H1 (cell line): Measurements from ENCODE around the gene RICTOR. TPM values are rescaled to one million over a fixed set of nuclear protein-coding genes. Genes with fewer than 3 reads are reported as not detected.

ENCODE experiments used
- CTCF ChIA-PET: fragments of 300-600 bp; sonication (Branson Sonifier 250); formaldehyde crosslinking; loops from one replicate; lab custom pipeline; 2021; ENCODE audit not compliant: partially characterized antibody; lab: Charles Lee
- POLR2A ChIA-PET: fragments of 300-600 bp; sonication (Branson Sonifier 250); formaldehyde crosslinking; loops from one replicate; lab custom pipeline; 2021; ENCODE audit warnings: inconsistent platforms; ENCODE audit not compliant: partially characterized antibody; lab: Charles Lee
- DNase-seq, 2 experiments: peaks; one replicate each; pipeline versions ENCODE4 v3.0.0 to v3.0.0-alpha.2; 2010 to 2022; ENCODE audit warnings: low spot score in 2 of 2, low read depth in 1 of 2, mixed read lengths in 1 of 2
- FAIRE-seq: peaks from 2 replicates; lab custom pipeline; 2011; peaks lifted over from hg19 to GRCh38; lab: Jason Lieb, UNC
- H2AFZ ChIP-seq: 2 replicates; pipeline ENCODE4 v1.8.1; 2012; ENCODE audit warnings: low read length, inconsistent platforms
- H2AK5ac ChIP-seq: 2 replicates; pipeline ENCODE4 v1.6.1; 2013; ENCODE audit warnings: low read depth, low read length
- H2BK120ac ChIP-seq: replicated peaks from 2 replicates; pipeline ENCODE3; 2013; ENCODE audit warnings: low read depth, low read length, inconsistent platforms
- H2BK12ac ChIP-seq: 2 replicates; pipeline ENCODE4 v1.6.1; 2013; ENCODE audit warnings: low read depth, low read length
- H2BK15ac ChIP-seq: 2 replicates; pipeline ENCODE4 v1.6.1; 2013; ENCODE audit warnings: low read length
- H2BK20ac ChIP-seq: 2 replicates; pipeline ENCODE4 v1.6.1; 2013; ENCODE audit warnings: low read length
- H2BK5ac ChIP-seq: 2 replicates; pipeline ENCODE4 v1.6.1; 2013; ENCODE audit warnings: low read depth, low read length
- H3K14ac ChIP-seq: 2 replicates; pipeline ENCODE4 v1.6.1; 2013; ENCODE audit warnings: inconsistent platforms; ENCODE audit not compliant: insufficient read length
- H3K18ac ChIP-seq: 2 replicates; pipeline ENCODE4 v1.6.1; 2013; ENCODE audit warnings: low read length; ENCODE audit errors: extremely low read depth
- H3K23ac ChIP-seq: 2 replicates; pipeline ENCODE4 v1.6.1; 2013; ENCODE audit warnings: inconsistent platforms; ENCODE audit not compliant: insufficient read length
- H3K23me2 ChIP-seq: 2 replicates; pipeline ENCODE4 v1.6.1; 2013; ENCODE audit warnings: low read depth, low read length
- H3K27ac ChIP-seq: 2 replicates; pipeline ENCODE4 v1.6.1; 2011; ENCODE audit warnings: low read depth, low read length, inconsistent platforms
- H3K27me3 ChIP-seq, 4 experiments: replicated peaks in 1 of 4; 1 replicate in 1 of 4; 2 replicates in 3 of 4; pipeline versions ENCODE4 v1.6.1 to v1.8.1; 2011 to 2013; ENCODE audit warnings: low read length in 3 of 4, mild to moderate bottlenecking in 3 of 4, inconsistent platforms in 2 of 4, mixed read lengths in 2 of 4, moderate library complexity in 1 of 4; ENCODE audit not compliant: control insufficient read depth in 3 of 4, insufficient read depth in 3 of 4; ENCODE audit errors: extremely low read depth in 1 of 4
- H3K36me3 ChIP-seq, 4 experiments: 2 replicates each; pipeline versions ENCODE4 v1.6.1 to v1.8.1; 2011 to 2013; ENCODE audit warnings: mild to moderate bottlenecking in 4 of 4, low read length in 3 of 4, moderate library complexity in 2 of 4, control low read depth in 1 of 4, inconsistent platforms in 1 of 4; ENCODE audit not compliant: insufficient read depth in 4 of 4, control insufficient read depth in 2 of 4
- H3K4ac ChIP-seq: replicated peaks from 2 replicates; pipeline ENCODE3; 2013; ENCODE audit warnings: low read length, low read depth, mixed read lengths, inconsistent platforms; ENCODE audit not compliant: insufficient read length
- H3K4me1 ChIP-seq, 4 experiments: replicated peaks in 1 of 4; 1 replicate in 1 of 4; 2 replicates in 3 of 4; pipeline versions ENCODE4 v1.6.1 to v1.8.1; 2011 to 2013; ENCODE audit warnings: low read length in 3 of 4, inconsistent platforms in 2 of 4, mixed read lengths in 1 of 4; ENCODE audit not compliant: insufficient read depth in 4 of 4, control insufficient read depth in 3 of 4
- H3K4me2 ChIP-seq, 2 experiments: 2 replicates each; pipeline versions ENCODE4 v1.6.1 to v1.8.1; 2011 to 2013; ENCODE audit warnings: low read depth in 2 of 2, low read length in 2 of 2, control low read depth in 1 of 2, inconsistent platforms in 1 of 2, mild to moderate bottlenecking in 1 of 2; ENCODE audit not compliant: insufficient read depth in 1 of 2
- H3K4me3 ChIP-seq, 4 experiments: fragments of 200-600, 300-600 bp in 1 of 4; sonication (generic), shearing (Covaris generic), sonication (Bioruptor Twin) in 1 of 4; 2 replicates each; pipeline versions ENCODE4 v1.5.1 to v1.8.1; 2011 to 2016; ENCODE audit warnings: low read length in 4 of 4, low read depth in 3 of 4, control low read depth in 2 of 4, inconsistent platforms in 2 of 4, mild to moderate bottlenecking in 2 of 4, mixed read lengths in 1 of 4, moderate library complexity in 1 of 4; ENCODE audit not compliant: insufficient read depth in 2 of 4; ENCODE audit errors: extremely low read depth in 1 of 4
- H3K56ac ChIP-seq: replicated peaks from 2 replicates; pipeline ENCODE3; 2013; ENCODE audit warnings: low read depth, mild to moderate bottlenecking, mixed read lengths, low read length, inconsistent platforms; ENCODE audit not compliant: insufficient read length
- H3K79me1 ChIP-seq: 2 replicates; pipeline ENCODE4 v1.6.1; 2013; ENCODE audit warnings: low read depth, low read length, control low read depth
- H3K79me2 ChIP-seq, 2 experiments: 2 replicates each; pipeline versions ENCODE4 v1.6.1 to v1.8.1; 2012 to 2013; ENCODE audit warnings: low read length in 2 of 2, mild to moderate bottlenecking in 2 of 2, inconsistent platforms in 1 of 2; ENCODE audit not compliant: insufficient read depth in 2 of 2, control insufficient read depth in 1 of 2
- H3K9ac ChIP-seq, 4 experiments: replicated peaks in 1 of 4; 1 replicate in 1 of 4; 2 replicates in 3 of 4; pipeline versions ENCODE4 v1.6.1 to v1.8.1; 2011 to 2013; ENCODE audit warnings: low read depth in 3 of 4, low read length in 3 of 4, control low read depth in 2 of 4, mild to moderate bottlenecking in 2 of 4, moderate library complexity in 2 of 4, inconsistent platforms in 1 of 4; ENCODE audit errors: extremely low read depth in 1 of 4
- H3K9me3 ChIP-seq, 2 experiments: 2 replicates each; pipeline versions ENCODE4 v1.6.1 to v1.8.1; 2012 to 2013; ENCODE audit warnings: mild to moderate bottlenecking in 2 of 2, moderate library complexity in 2 of 2, control low read depth in 1 of 2, inconsistent platforms in 1 of 2, low read depth in 1 of 2, low read length in 1 of 2, mixed read lengths in 1 of 2; ENCODE audit not compliant: insufficient read depth in 2 of 2
- H4K20me1 ChIP-seq, 2 experiments: replicated peaks in 1 of 2; 2 replicates each; pipeline versions ENCODE3 to v1.8.1; 2011 to 2013; ENCODE audit warnings: inconsistent platforms in 2 of 2, low read length in 2 of 2, mild to moderate bottlenecking in 1 of 2; ENCODE audit not compliant: insufficient read depth in 2 of 2, control insufficient read depth in 1 of 2
- H4K5ac ChIP-seq: 2 replicates; pipeline ENCODE4 v1.6.1; 2013; ENCODE audit warnings: low read length, low read depth, mixed read lengths, inconsistent platforms; ENCODE audit not compliant: insufficient read length
- H4K8ac ChIP-seq: 2 replicates; pipeline ENCODE4 v1.8.0; 2013; ENCODE audit warnings: mild to moderate bottlenecking, moderate library complexity, low read length, inconsistent platforms; ENCODE audit not compliant: insufficient read depth; ENCODE audit errors: extremely low read depth
- H4K91ac ChIP-seq: replicated peaks from 2 replicates; pipeline ENCODE3; 2013; ENCODE audit warnings: low read length, mixed read lengths, inconsistent platforms; ENCODE audit not compliant: insufficient read length
- BACH1 ChIP-seq: IDR thresholded peaks from 2 replicates; pipeline ENCODE4 v1.6.1; 2012; ENCODE audit warnings: low read length, improper control_type of control experiment
- GTF2F1 ChIP-seq: IDR thresholded peaks from 2 replicates; pipeline ENCODE4 v1.6.1; 2012; ENCODE audit warnings: low read depth, low read length, improper control_type of control experiment, borderline replicate concordance
- HDAC2 ChIP-seq, 2 experiments: fragments of 300-600 bp in 1 of 2; sonication (generic) in 1 of 2; IDR thresholded peaks; 2 replicates each; pipeline ENCODE4 v1.6.1; 2011 to 2012; ENCODE audit warnings: low read depth in 2 of 2, low read length in 2 of 2, mild to moderate bottlenecking in 2 of 2, moderate library complexity in 2 of 2, borderline replicate concordance in 1 of 2, inconsistent platforms in 1 of 2
- WGBS, 2 experiments: shearing (Covaris generic) in 1 of 2; methylation state at CpG; one replicate each; pipeline versions ENCODE4 v1.1.6 to v1.1.7; 2013 to 2015; ENCODE audit warnings: low lambda C conversion rate in 2 of 2, mixed read lengths in 2 of 2, inconsistent platforms in 1 of 2, low coverage in 1 of 2, missing lambda C conversion rate in 1 of 2; ENCODE audit not compliant: insufficient replicate concordance in 2 of 2, insufficient coverage in 1 of 2, insufficient read length in 1 of 2; ENCODE audit errors: extremely low coverage in 1 of 2, missing lambda C conversion rate in 1 of 2; 5-methylcytosine and 5-hydroxymethylcytosine counted together
- polyA plus RNA-seq, 7 experiments: library from polyadenylated mRNA; depleted of rRNA in 3 of 7; stranded (reverse) in 5 of 7; unstranded in 2 of 7; fragments of >200 nt in 5 of 7; fragments of 200-250 nt in 2 of 7; gene quantifications; 1 replicate in 5 of 7; 2 replicates in 1 of 7; 4 replicates in 1 of 7; pipeline versions ENCODE4 v1.2.1 to v1.2.3, GENCODE V29; 2011 to 2013; ENCODE audit warnings: missing spikeins in 2 of 7, mixed read lengths in 2 of 7
- total RNA-seq: library from RNA; stranded (reverse); fragmentation: NEBNext Ultra II Directional; extraction: Animal tissue kit (Norgen Biotek cat#: 25700); gene quantifications from 2 replicates; pipeline ENCODE4 v1.2.1, GENCODE V29; 2021

RICTOR gene
- total and polyA plus RNA-seq, 2 of the 8 experiments (the other 6 are each of a cell fraction or from before 2014, with no cell fraction given) = 4.3 to 26.6 TPM

DNA sequence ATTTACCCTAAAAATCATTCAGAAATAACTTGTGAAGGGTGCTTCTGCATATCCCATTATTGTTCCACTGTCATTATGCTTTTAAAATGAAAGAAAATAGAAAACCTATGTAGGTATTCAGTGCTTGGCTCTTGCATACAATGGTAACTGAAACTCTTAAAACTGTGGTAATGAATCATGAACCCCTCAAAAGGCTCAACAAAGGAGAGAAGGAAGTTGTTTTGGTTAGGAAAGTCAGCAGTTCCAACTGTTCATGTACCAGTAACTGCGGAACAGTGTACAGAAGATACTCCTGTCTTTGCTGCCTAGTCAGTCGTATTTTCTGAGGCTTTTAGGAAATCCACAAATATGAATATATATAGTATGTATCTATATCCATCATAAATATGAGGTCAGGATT, 132.3 kb downstream of the RICTOR start:
- no peak overlapping the region for H3K9ac ChIP-seq
- H3K4ac ChIP-seq = no peak overlapping the region
- no peaks in the 10 kb centered on the region for H3K27me3 ChIP-seq
- H4K8ac ChIP-seq = no peak overlapping the region
- no peak overlapping the region for H4K5ac ChIP-seq
- no peak for FAIRE-seq
- H2BK120ac ChIP-seq = no peak overlapping the region
- H2BK20ac ChIP-seq = no peak overlapping the region
- no peaks in the 10 kb centered on the region for H3K23me2 ChIP-seq
- no peaks in the 10 kb centered on the region for H3K79me2 ChIP-seq
- no peak overlapping the region for H3K4me2 ChIP-seq
- no peak overlapping the region for H2BK12ac ChIP-seq
- no peak for DNase-seq
- no peak overlapping the region for H4K91ac ChIP-seq
- H3K36me3 ChIP-seq = peaks cover 0 to 39% (median 14%) of the 10 kb centered on the region in 4 experiments; a peak in 5 of 8 replicates
- no peak overlapping the region for H3K23ac ChIP-seq
- H2AFZ ChIP-seq = no peak overlapping the region
- H3K56ac ChIP-seq = no peak overlapping the region
- H3K4me3 ChIP-seq = no peak overlapping the region
- ChIA-PET POLR2A (no interaction called here), CTCF (no interaction called here)
- H3K79me1 ChIP-seq = no peaks in the 10 kb centered on the region
- no peak overlapping the region for H3K27ac ChIP-seq
- WGBS, 2 experiments = 94% methylated on average over 2 of the region's 2 CpGs; no CpG with 5 or more reads in 1 of the 2 experiments
- no peak overlapping the region for H3K18ac ChIP-seq
- no peak overlapping the region for H2BK5ac ChIP-seq
- H3K14ac ChIP-seq = no peak overlapping the region
- H3K9me3 ChIP-seq = no peaks in the 10 kb centered on the region
- H4K20me1 ChIP-seq = no peaks in the 10 kb centered on the region
- no peaks in the 10 kb centered on the region for H3K4me1 ChIP-seq
- H2BK15ac ChIP-seq = no peak overlapping the region
- no peak overlapping the region for H2AK5ac ChIP-seq
- TF ChIP-seq GTF2F1 (no peak), BACH1 (no peak), HDAC2 (IDR thresholded peaks at IDR 0.05; ENCODE audit: borderline replicate concordance in 1 of 2, low read depth in 2 of 2, low read length in 2 of 2) (no peak)
